H9 (cell line): ENCODE data around the gene SPINK1. TPM values are rescaled to one million over a fixed set of nuclear protein-coding genes. Genes with fewer than 3 reads are reported as not detected.

Experiments
- DNase-seq: peaks from one replicate; pipeline ENCODE4 v3.0.0-alpha.2; 2017
- H2AFZ ChIP-seq: one replicate; pipeline ENCODE4 v1.6.1; 2013; ENCODE audit warnings: mild to moderate bottlenecking, low read length, control low read depth, moderate library complexity
- H2AK5ac ChIP-seq: 2 replicates; pipeline ENCODE4 v1.6.1; 2013; ENCODE audit warnings: low read length, control low read depth, mixed read lengths; ENCODE audit not compliant: insufficient read length
- H2BK120ac ChIP-seq: one replicate; pipeline ENCODE4 v1.6.1; 2013; ENCODE audit warnings: low read depth, mild to moderate bottlenecking, low read length, control low read depth, inconsistent platforms; ENCODE audit not compliant: poor library complexity, severe bottlenecking
- H2BK12ac ChIP-seq: 2 replicates; pipeline ENCODE4 v1.6.1; 2013; ENCODE audit warnings: low read length, control low read depth, mixed read lengths, low read depth; ENCODE audit not compliant: insufficient read length
- H2BK15ac ChIP-seq: 2 replicates; pipeline ENCODE4 v1.6.1; 2013; ENCODE audit warnings: low read depth, low read length, control low read depth
- H2BK20ac ChIP-seq: one replicate; pipeline ENCODE4 v1.6.1; 2013; ENCODE audit warnings: low read depth, mild to moderate bottlenecking, low read length, control low read depth, inconsistent platforms; ENCODE audit not compliant: poor library complexity, severe bottlenecking
- H2BK5ac ChIP-seq: 2 replicates; pipeline ENCODE4 v1.6.1; 2013; ENCODE audit warnings: low read length, control low read depth, mixed read lengths; ENCODE audit not compliant: insufficient read length
- H3K14ac ChIP-seq: 2 replicates; pipeline ENCODE4 v1.6.1; 2013; ENCODE audit warnings: low read length, control low read depth; ENCODE audit not compliant: insufficient read depth
- H3K18ac ChIP-seq: 2 replicates; pipeline ENCODE4 v1.6.1; 2013; ENCODE audit warnings: low read depth, mild to moderate bottlenecking, mixed read lengths, low read length, control low read depth; ENCODE audit not compliant: insufficient read length
- H3K23ac ChIP-seq: 2 replicates; pipeline ENCODE4 v1.6.1; 2013; ENCODE audit warnings: low read length, control low read depth, mixed read lengths, low read depth; ENCODE audit not compliant: insufficient read length
- H3K23me2 ChIP-seq: 2 replicates; pipeline ENCODE4 v1.6.1; 2013; ENCODE audit warnings: low read depth, mild to moderate bottlenecking, mixed read lengths, low read length, control low read depth; ENCODE audit not compliant: insufficient read length, poor library complexity, severe bottlenecking
- H3K27ac ChIP-seq: 2 replicates; pipeline ENCODE4 v1.5.1; 2013; ENCODE audit warnings: low read length, control low read depth, mixed read lengths, low read depth; ENCODE audit not compliant: insufficient read length
- H3K27me3 ChIP-seq: 2 replicates; pipeline ENCODE4 v1.6.1; 2013; ENCODE audit warnings: low read length, control low read depth, inconsistent platforms; ENCODE audit not compliant: insufficient read depth
- H3K4ac ChIP-seq: 2 replicates; pipeline ENCODE4 v1.6.1; 2013; ENCODE audit warnings: low read depth, mild to moderate bottlenecking, control low read depth, inconsistent platforms, low read length, moderate library complexity
- H3K4me1 ChIP-seq: 2 replicates; pipeline ENCODE4 v1.6.1; 2013; ENCODE audit warnings: low read length, control low read depth, inconsistent platforms; ENCODE audit not compliant: insufficient read depth
- H3K4me2 ChIP-seq: 2 replicates; pipeline ENCODE4 v1.6.1; 2013; ENCODE audit warnings: low read length, control low read depth, mixed read lengths; ENCODE audit not compliant: insufficient read length, insufficient read depth
- H3K56ac ChIP-seq: 2 replicates; pipeline ENCODE4 v1.6.1; 2013; ENCODE audit warnings: low read depth, mild to moderate bottlenecking, mixed read lengths, low read length, control low read depth; ENCODE audit not compliant: insufficient read length
- H3K79me1 ChIP-seq: 2 replicates; pipeline ENCODE4 v1.6.1; 2013; ENCODE audit warnings: low read depth, mild to moderate bottlenecking, moderate library complexity, low read length, control low read depth, inconsistent platforms; ENCODE audit not compliant: insufficient read depth, poor library complexity, severe bottlenecking
- H3K79me2 ChIP-seq: 2 replicates; pipeline ENCODE4 v1.6.1; 2013; ENCODE audit warnings: low read length, control low read depth, inconsistent platforms; ENCODE audit not compliant: insufficient read depth
- H3K9ac ChIP-seq: 2 replicates; pipeline ENCODE4 v1.6.1; 2013; ENCODE audit warnings: low read length, control low read depth, mixed read lengths; ENCODE audit not compliant: insufficient read length; ENCODE audit errors: extremely low read depth
- H3K9me3 ChIP-seq: one replicate; pipeline ENCODE4 v1.6.1; 2013; ENCODE audit warnings: low read depth, low read length, inconsistent platforms; ENCODE audit not compliant: control insufficient read depth
- H3T11ph ChIP-seq: one replicate; pipeline ENCODE4 v1.6.1; 2013; ENCODE audit warnings: mild to moderate bottlenecking, low read length, control low read depth, inconsistent platforms
- H4K20me1 ChIP-seq: one replicate; pipeline ENCODE4 v1.6.1; 2013; ENCODE audit not compliant: control insufficient read depth, insufficient read length, insufficient read depth
- H4K5ac ChIP-seq: 2 replicates; pipeline ENCODE4 v1.6.1; 2013; ENCODE audit warnings: low read depth, mild to moderate bottlenecking, mixed read lengths, low read length, control low read depth; ENCODE audit not compliant: insufficient read length
- H4K8ac ChIP-seq: replicated peaks from 2 replicates; pipeline ENCODE4 v1.6.1; 2013; ENCODE audit warnings: low read length, control low read depth, mixed read lengths, low read depth; ENCODE audit not compliant: insufficient read length
- H4K91ac ChIP-seq: 2 replicates; pipeline ENCODE4 v1.6.1; 2013; ENCODE audit warnings: low read depth, mild to moderate bottlenecking, moderate library complexity, mixed read lengths, low read length, control low read depth; ENCODE audit not compliant: insufficient read length
- H3K27ac Mint-ChIP-seq, 3 experiments: 2 replicates in 2 of 3; 3 replicates in 1 of 3; pipeline ENCODE4 v1.8.0; 2020 to 2021; ENCODE audit warnings: mixed read lengths in 3 of 3, mild to moderate bottlenecking in 1 of 3, moderate library complexity in 1 of 3
- H3K27me3 Mint-ChIP-seq: 2 replicates; pipeline ENCODE4 v1.8.0; 2021; ENCODE audit warnings: low read depth, mild to moderate bottlenecking, moderate library complexity, mixed read lengths
- H3K36me3 Mint-ChIP-seq, 3 experiments: 2 replicates in 2 of 3; 3 replicates in 1 of 3; pipeline ENCODE4 v1.8.0; 2020 to 2021; ENCODE audit warnings: low read depth in 3 of 3, mixed read lengths in 3 of 3; ENCODE audit not compliant: insufficient read depth in 1 of 3
- H3K4me1 Mint-ChIP-seq, 2 experiments: 2 replicates each; pipeline ENCODE4 v1.8.0; 2020; ENCODE audit warnings: mixed read lengths in 2 of 2
- H3K4me3 Mint-ChIP-seq, 2 experiments: 2 replicates in 1 of 2; 3 replicates in 1 of 2; pipeline ENCODE4 v1.8.0; 2020 to 2021; ENCODE audit warnings: mild to moderate bottlenecking in 2 of 2, mixed read lengths in 2 of 2, moderate library complexity in 1 of 2
- H3K9me3 Mint-ChIP-seq, 2 experiments: 2 replicates in 1 of 2; 3 replicates in 1 of 2; pipeline ENCODE4 v1.8.0; 2020; ENCODE audit warnings: mild to moderate bottlenecking in 2 of 2, mixed read lengths in 2 of 2, moderate library complexity in 1 of 2
- CTCF ChIP-seq: fragments of 200-600 bp; sonication (generic); conservative IDR thresholded peaks from 3 replicates; pipeline ENCODE4 v1.8.0; 2021; ENCODE audit warnings: antibody characterized with exemption, mild to moderate bottlenecking
- WGBS: extraction: QIAGEN DNeasy Blood & Tissue Kit; methylation state at CpG from one replicate; pipeline ENCODE4 v1.1.7; 2013; ENCODE audit warnings: missing lambda C conversion rate, low lambda C conversion rate, mixed read lengths; ENCODE audit not compliant: insufficient read length; ENCODE audit errors: extremely low coverage; 5-methylcytosine and 5-hydroxymethylcytosine counted together
- total RNA-seq: library from RNA; stranded (reverse); gene quantifications from 2 replicates; pipeline ENCODE4 v1.2.1, GENCODE V29; 2021

SPINK1 gene
- total RNA-seq, 1 experiment from 2014 or later: 3.1 TPM

GRCh38 chr5:147860641-147861025 lies 29.2 kb upstream of the SPINK1 start:
- H4K5ac ChIP-seq: no peak overlapping the region
- no peak overlapping the region for H2AK5ac ChIP-seq
- no peaks in the 10 kb centered on the region for H3K23me2 ChIP-seq
- H3K27ac ChIP-seq: peak overlapping the region; percentile 77
- Mint-ChIP-seq H3K9me3 (no peaks in the 10 kb centered on the region; a peak in 1 of 5 replicates), H3K36me3 (peaks cover 0 to 32% (median 12%) of the 10 kb centered on the region in 3 experiments; a peak in 6 of 7 replicates), H3K27me3 (no peaks in the 10 kb centered on the region), H3K4me1 (peaks cover 30 to 80% of the 10 kb centered on the region in 2 experiments), H3K4me3 (no peak overlapping the region), H3K27ac (peak overlapping the region; percentile 1 to 89 (median 45); a peak in 2 of 7 replicates)
- H3K56ac ChIP-seq: no peak overlapping the region
- H3K18ac ChIP-seq: no peak overlapping the region
- H3K4ac ChIP-seq: no peak overlapping the region
- no peak overlapping the region for H3K4me2 ChIP-seq
- H3K79me1 ChIP-seq: no peaks in the 10 kb centered on the region
- no peak for TF ChIP-seq CTCF
- H3K79me2 ChIP-seq: no peaks in the 10 kb centered on the region
- no CpG with 5 or more reads among the region's 1 CpG for WGBS
- H2BK120ac ChIP-seq: no peak overlapping the region
- no peak overlapping the region for H3K9ac ChIP-seq
- H4K91ac ChIP-seq: no peak overlapping the region
- no peaks in the 10 kb centered on the region for H3K9me3 ChIP-seq
- no peak overlapping the region for H4K8ac ChIP-seq
- no peak overlapping the region for H2BK12ac ChIP-seq
- H3T11ph ChIP-seq: no peak overlapping the region
- H2BK20ac ChIP-seq: no peak overlapping the region
- peaks cover 14% of the 10 kb centered on the region; the same call in 1 of the 2 replicates for H3K4me1 ChIP-seq
- H3K23ac ChIP-seq: no peak overlapping the region
- H2BK15ac ChIP-seq: no peak overlapping the region
- DNase-seq: peak; percentile 43
- no peak overlapping the region for H3K14ac ChIP-seq
- no peak overlapping the region for H2BK5ac ChIP-seq
- no peaks in the 10 kb centered on the region for H4K20me1 ChIP-seq
- H3K27me3 ChIP-seq: no peaks in the 10 kb centered on the region
- no peak overlapping the region for H2AFZ ChIP-seq
